DND-41 (cell line): ENCODE results near the gene NUDT16.

Source experiments
- ATAC-seq: fragments of 200-7000 bp; cut with Tn5 transposase; 3 replicates; pipeline ENCODE4 v1.9.1; 2021; ENCODE audit warnings: low read depth; ENCODE audit not compliant: insufficient read depth
- DNase-seq: peaks from one replicate; pipeline ENCODE4 v3.0.0-alpha.2; 2020
- H2AFZ ChIP-seq: 2 replicates; pipeline ENCODE4 v1.6.0; 2012; ENCODE audit warnings: low read depth, low read length
- H3K27ac ChIP-seq: 2 replicates; pipeline ENCODE4 v1.5.1; 2012; ENCODE audit warnings: low read length, inconsistent platforms
- H3K27me3 ChIP-seq: fragments of 200-600 bp; sonication (generic); 2 replicates; pipeline ENCODE4 v1.6.0; 2012; ENCODE audit warnings: low read length, mild to moderate bottlenecking, inconsistent platforms; ENCODE audit not compliant: insufficient read depth, poor library complexity
- H3K36me3 ChIP-seq: 2 replicates; pipeline ENCODE4 v1.5.1; 2012; ENCODE audit warnings: low read length, inconsistent platforms; ENCODE audit not compliant: insufficient read depth
- H3K4me1 ChIP-seq: 2 replicates; pipeline ENCODE4 v1.5.1; 2012; ENCODE audit warnings: mild to moderate bottlenecking, low read length; ENCODE audit not compliant: insufficient read depth
- H3K4me2 ChIP-seq: 2 replicates; pipeline ENCODE4 v1.6.0; 2012; ENCODE audit warnings: mild to moderate bottlenecking, moderate library complexity, low read length, inconsistent platforms; ENCODE audit not compliant: insufficient read depth
- H3K4me3 ChIP-seq, 2 experiments: fragments of 200-600 bp in 1 of 2; shearing (Covaris generic) in 1 of 2; 2 replicates each; pipeline ENCODE4 v1.5.1; 2012 to 2016; ENCODE audit warnings: inconsistent platforms in 2 of 2, low read length in 2 of 2, mild to moderate bottlenecking in 2 of 2, low read depth in 1 of 2, moderate library complexity in 1 of 2
- H3K79me2 ChIP-seq: 2 replicates; pipeline ENCODE4 v1.6.0; 2012; ENCODE audit warnings: low read length, inconsistent platforms; ENCODE audit not compliant: insufficient read depth
- H3K9ac ChIP-seq: 2 replicates; pipeline ENCODE4 v1.6.0; 2012; ENCODE audit warnings: low read depth, mild to moderate bottlenecking, inconsistent platforms, low read length, moderate library complexity
- H3K9me3 ChIP-seq: 2 replicates; pipeline ENCODE4 v1.5.1; 2012; ENCODE audit warnings: low read length, moderate library complexity, mild to moderate bottlenecking, inconsistent platforms; ENCODE audit not compliant: insufficient read depth, severe bottlenecking
- H4K20me1 ChIP-seq: 2 replicates; pipeline ENCODE4 v1.6.0; 2012; ENCODE audit warnings: low read length; ENCODE audit not compliant: insufficient read depth
- EZH2 ChIP-seq: IDR thresholded peaks from 3 replicates; pipeline ENCODE4 v1.6.1; 2012; ENCODE audit warnings: borderline replicate concordance, low read depth, mild to moderate bottlenecking, moderate library complexity, low read length, inconsistent platforms; ENCODE audit not compliant: severe bottlenecking
- TF ChIP-seq, protein P1 (sequence below): IDR thresholded peaks from 2 replicates; pipeline ENCODE4 v1.5.1; 2012; ENCODE audit warnings: borderline replicate concordance, low read length, moderate library complexity, mild to moderate bottlenecking; ENCODE audit not compliant: poor library complexity, severe bottlenecking; ENCODE audit errors: extremely low read depth

Gene NUDT16

DNA sequence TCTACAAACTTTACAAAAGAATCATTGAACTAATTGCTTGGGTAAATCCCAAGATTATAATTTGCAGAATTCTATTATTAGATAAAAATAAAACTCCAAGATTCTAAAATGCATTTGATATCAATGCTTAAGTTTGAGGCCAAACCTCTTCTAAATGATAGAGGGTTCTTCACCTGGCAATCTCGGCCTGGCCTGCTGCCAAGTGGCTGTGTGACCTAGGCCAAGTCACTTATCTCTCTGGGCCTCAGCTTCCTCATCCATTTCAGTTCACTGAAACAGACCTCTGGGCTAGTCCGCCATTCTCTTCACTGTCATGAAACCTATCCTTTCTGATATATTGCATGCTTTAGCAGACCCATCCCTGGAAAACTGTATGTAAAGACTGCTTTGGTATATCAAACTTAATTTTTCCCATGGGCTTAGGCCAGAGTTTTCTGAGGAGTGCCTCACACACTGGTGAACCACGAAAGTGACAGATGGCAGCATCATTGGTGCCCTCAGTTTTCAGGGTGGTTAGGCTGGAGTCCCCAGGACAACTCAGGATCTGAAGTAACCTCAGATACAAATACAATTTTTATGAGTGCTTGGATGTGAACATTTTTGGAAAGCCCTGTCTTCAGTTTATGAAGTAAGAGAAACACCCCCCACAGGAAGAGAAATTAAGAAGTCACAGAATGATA, 21.8 kb downstream of the NUDT16 start:
- H3K27me3 ChIP-seq: no peaks in the 10 kb centered on the region
- no peak overlapping the region for H3K27ac ChIP-seq
- no peak overlapping the region for H3K4me2 ChIP-seq
- H4K20me1 ChIP-seq: no peaks in the 10 kb centered on the region
- no peaks in the 10 kb centered on the region for H3K36me3 ChIP-seq
- no peak overlapping the region for H2AFZ ChIP-seq
- no peak overlapping the region for H3K4me3 ChIP-seq
- H3K4me1 ChIP-seq: no peaks in the 10 kb centered on the region
- no peak for DNase-seq
- no peak for TF ChIP-seq EZH2
- TF ChIP-seq, protein P1, sequence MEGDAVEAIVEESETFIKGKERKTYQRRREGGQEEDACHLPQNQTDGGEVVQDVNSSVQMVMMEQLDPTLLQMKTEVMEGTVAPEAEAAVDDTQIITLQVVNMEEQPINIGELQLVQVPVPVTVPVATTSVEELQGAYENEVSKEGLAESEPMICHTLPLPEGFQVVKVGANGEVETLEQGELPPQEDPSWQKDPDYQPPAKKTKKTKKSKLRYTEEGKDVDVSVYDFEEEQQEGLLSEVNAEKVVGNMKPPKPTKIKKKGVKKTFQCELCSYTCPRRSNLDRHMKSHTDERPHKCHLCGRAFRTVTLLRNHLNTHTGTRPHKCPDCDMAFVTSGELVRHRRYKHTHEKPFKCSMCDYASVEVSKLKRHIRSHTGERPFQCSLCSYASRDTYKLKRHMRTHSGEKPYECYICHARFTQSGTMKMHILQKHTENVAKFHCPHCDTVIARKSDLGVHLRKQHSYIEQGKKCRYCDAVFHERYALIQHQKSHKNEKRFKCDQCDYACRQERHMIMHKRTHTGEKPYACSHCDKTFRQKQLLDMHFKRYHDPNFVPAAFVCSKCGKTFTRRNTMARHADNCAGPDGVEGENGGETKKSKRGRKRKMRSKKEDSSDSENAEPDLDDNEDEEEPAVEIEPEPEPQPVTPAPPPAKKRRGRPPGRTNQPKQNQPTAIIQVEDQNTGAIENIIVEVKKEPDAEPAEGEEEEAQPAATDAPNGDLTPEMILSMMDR: no peak
- no peak overlapping the region for H3K9ac ChIP-seq
- H3K79me2 ChIP-seq: no peaks in the 10 kb centered on the region
- peaks cover 2% of the 10 kb centered on the region for H3K9me3 ChIP-seq
- ATAC-seq: no peak

DNA sequence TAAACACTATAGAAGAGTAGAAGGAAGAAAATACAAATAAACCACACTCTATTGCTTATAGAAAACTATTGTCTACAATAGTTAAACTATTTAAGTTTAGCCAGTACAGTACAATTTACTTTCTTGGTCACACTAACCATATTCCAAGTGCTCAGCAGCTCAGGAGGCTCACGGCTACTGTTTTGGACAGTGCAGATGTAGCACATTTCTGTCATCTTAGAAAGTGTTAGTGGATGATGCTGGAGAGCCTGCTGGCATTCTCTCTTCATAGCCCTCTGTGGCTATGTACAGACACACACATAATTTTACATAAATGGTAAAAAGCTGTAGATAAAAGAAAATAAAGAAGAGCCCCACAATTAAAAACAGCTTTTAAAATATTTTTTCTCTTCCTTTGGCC, 23.8 kb downstream of the NUDT16 start:
- no peak overlapping the region for H3K4me2 ChIP-seq
- no peaks in the 10 kb centered on the region for H3K36me3 ChIP-seq
- no peak overlapping the region for H3K27ac ChIP-seq
- H3K79me2 ChIP-seq: no peaks in the 10 kb centered on the region
- H3K9me3 ChIP-seq: peaks cover 2% of the 10 kb centered on the region
- TF ChIP-seq, protein P1: no peak
- TF ChIP-seq EZH2: no peak
- no peaks in the 10 kb centered on the region for H4K20me1 ChIP-seq
- no peak overlapping the region for H2AFZ ChIP-seq
- DNase-seq: no peak
- H3K9ac ChIP-seq: no peak overlapping the region
- H3K27me3 ChIP-seq: no peaks in the 10 kb centered on the region
- H3K4me3 ChIP-seq: no peak overlapping the region
- no peak for ATAC-seq
- no peaks in the 10 kb centered on the region for H3K4me1 ChIP-seq

DNA sequence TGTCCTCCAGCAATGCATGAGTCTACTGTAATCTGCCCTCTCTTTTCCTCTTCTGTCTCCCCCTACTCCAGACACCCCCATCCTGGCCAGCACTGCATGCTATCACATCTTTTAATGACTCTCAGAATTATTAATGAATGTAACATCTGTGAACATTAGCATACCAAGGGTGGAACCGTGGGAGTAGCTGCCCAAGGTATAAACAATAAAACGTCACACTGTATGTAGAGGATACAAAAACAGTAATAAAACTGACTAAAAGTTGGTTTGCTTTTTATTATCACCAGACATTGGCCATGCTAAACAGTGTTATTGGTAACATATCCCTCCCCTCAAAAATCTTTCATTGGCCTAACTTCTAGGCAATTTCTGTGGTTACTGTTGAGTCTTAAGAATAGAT, 24.7 kb downstream of the NUDT16 start:
- Histone ChIP-seq H3K9ac (no peak overlapping the region), H3K9me3 (peaks cover 2% of the 10 kb centered on the region), H2AFZ (no peak overlapping the region), H3K79me2 (no peaks in the 10 kb centered on the region), H3K4me3 (no peak overlapping the region), H4K20me1 (no peaks in the 10 kb centered on the region), H3K27me3 (no peaks in the 10 kb centered on the region), H3K4me2 (no peak overlapping the region), H3K36me3 (no peaks in the 10 kb centered on the region), H3K4me1 (no peaks in the 10 kb centered on the region), H3K27ac (no peak overlapping the region)
- ATAC-seq (no peak), DNase-seq (no peak)
- TF ChIP-seq, protein P1: no peak
- no peak for TF ChIP-seq EZH2
